NT2/D1 (cell line): ENCODE measurements around the gene CD109.

Experiments used
- DNase-seq: peaks from one replicate; pipeline ENCODE4 v3.0.0-alpha.2; 2011; ENCODE audit warnings: low read depth, low spot score
- H3K27me3 ChIP-seq: 2 replicates; pipeline ENCODE4 v1.6.0; 2011; ENCODE audit warnings: mild to moderate bottlenecking; ENCODE audit not compliant: insufficient read length, insufficient read depth
- H3K36me3 ChIP-seq: 2 replicates; pipeline ENCODE4 v1.6.1; 2011; ENCODE audit warnings: mild to moderate bottlenecking, low read length, mixed read lengths; ENCODE audit not compliant: insufficient read depth, insufficient read length
- H3K4me1 ChIP-seq: 2 replicates; pipeline ENCODE4 v1.5.1; 2011; ENCODE audit not compliant: insufficient read depth, insufficient read length
- H3K4me3 ChIP-seq: 2 replicates; pipeline ENCODE4 v1.5.1; 2011; ENCODE audit warnings: low read depth; ENCODE audit not compliant: insufficient read length
- H3K9ac ChIP-seq: 2 replicates; pipeline ENCODE4 v1.6.0; 2011; ENCODE audit warnings: low read depth; ENCODE audit not compliant: insufficient read length
- H3K9me3 ChIP-seq: 2 replicates; pipeline ENCODE4 v1.5.1; 2011; ENCODE audit warnings: mild to moderate bottlenecking, low read length; ENCODE audit not compliant: insufficient read depth
- SUZ12 ChIP-seq: IDR thresholded peaks from 2 replicates; pipeline ENCODE4 v1.6.1; 2011; ENCODE audit not compliant: insufficient read length, insufficient read depth; ENCODE audit errors: extremely low read depth
- YY1 ChIP-seq: IDR thresholded peaks from 2 replicates; pipeline ENCODE4 v1.6.1; 2011; ENCODE audit not compliant: insufficient read length, insufficient read depth
- ZNF274 ChIP-seq: IDR thresholded peaks from 2 replicates; pipeline ENCODE4 v1.6.1; 2011; ENCODE audit warnings: mild to moderate bottlenecking, low read depth, low read length

The CD109 gene

GRCh38 chr6:73743081-73743480 lies 47.1 kb downstream of the CD109 start:
- no peak for TF ChIP-seq SUZ12
- TF ChIP-seq YY1: no peak
- TF ChIP-seq ZNF274: no peak
- Histone ChIP-seq H3K27me3 (no peaks in the 10 kb centered on the region), H3K4me1 (no peaks in the 10 kb centered on the region), H3K36me3 (no peaks in the 10 kb centered on the region), H3K4me3 (no peak overlapping the region), H3K9ac (no peak overlapping the region), H3K9me3 (no peaks in the 10 kb centered on the region)
- no peak for DNase-seq

DNA sequence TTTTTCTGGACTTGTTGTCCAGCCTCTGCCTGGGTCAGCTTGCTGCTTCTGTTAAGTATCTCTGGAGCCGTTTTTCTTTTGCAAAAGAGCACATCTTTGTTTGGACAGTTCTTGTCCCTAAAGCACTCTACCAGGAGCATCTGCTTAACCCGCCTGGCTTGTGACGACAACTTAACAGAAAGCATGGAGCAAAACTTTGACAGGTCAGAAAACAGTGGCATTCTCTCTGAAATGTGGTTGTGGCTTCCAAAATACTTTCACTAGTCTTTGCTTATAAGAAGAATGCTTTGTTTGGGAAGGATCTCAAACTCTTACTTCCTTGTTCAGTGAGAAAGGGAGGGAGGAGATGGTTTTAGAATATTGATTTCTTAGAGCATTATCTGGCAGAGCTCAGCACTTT lies 47.6 kb downstream of the CD109 start:
- Histone ChIP-seq H3K4me3 (no peak overlapping the region), H3K36me3 (no peaks in the 10 kb centered on the region), H3K9ac (no peak overlapping the region), H3K27me3 (no peaks in the 10 kb centered on the region), H3K9me3 (no peaks in the 10 kb centered on the region), H3K4me1 (no peaks in the 10 kb centered on the region)
- DNase-seq: no peak
- TF ChIP-seq ZNF274 (no peak), SUZ12 (no peak)

GRCh38 chr6:73746787-73747186 lies 50.8 kb downstream of the CD109 start:
- DNase-seq: no peak
- Histone ChIP-seq H3K9ac (no peak overlapping the region), H3K4me3 (no peak overlapping the region), H3K4me1 (no peaks in the 10 kb centered on the region), H3K9me3 (no peaks in the 10 kb centered on the region), H3K36me3 (no peaks in the 10 kb centered on the region), H3K27me3 (no peaks in the 10 kb centered on the region)
- TF ChIP-seq SUZ12 (no peak), YY1 (no peak), ZNF274 (no peak)

DNA sequence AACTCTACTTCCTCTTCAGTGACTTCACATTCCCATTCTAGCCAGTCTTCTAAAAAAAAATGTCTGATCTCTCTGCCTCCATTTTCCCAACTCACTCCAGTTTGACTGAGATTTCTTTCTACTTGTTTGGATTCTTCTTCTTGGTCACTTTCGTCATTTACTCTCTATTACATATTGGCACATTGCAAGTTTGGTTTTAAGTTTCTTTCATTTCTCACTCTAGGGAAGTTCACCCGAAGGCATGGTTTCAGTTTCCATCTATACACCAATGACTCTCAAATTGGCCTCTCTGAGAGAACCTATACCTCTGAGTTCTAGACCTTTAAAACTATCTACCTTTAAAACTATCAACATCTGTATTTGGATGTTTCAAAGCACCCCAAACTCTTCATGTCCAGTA lies 51.3 kb downstream of the CD109 start:
- Histone ChIP-seq H3K36me3 (no peaks in the 10 kb centered on the region), H3K4me3 (no peak overlapping the region), H3K9ac (no peak overlapping the region), H3K27me3 (no peaks in the 10 kb centered on the region), H3K4me1 (no peaks in the 10 kb centered on the region), H3K9me3 (no peaks in the 10 kb centered on the region)
- no peak for DNase-seq
- TF ChIP-seq ZNF274 (no peak), YY1 (no peak), SUZ12 (no peak)

DNA sequence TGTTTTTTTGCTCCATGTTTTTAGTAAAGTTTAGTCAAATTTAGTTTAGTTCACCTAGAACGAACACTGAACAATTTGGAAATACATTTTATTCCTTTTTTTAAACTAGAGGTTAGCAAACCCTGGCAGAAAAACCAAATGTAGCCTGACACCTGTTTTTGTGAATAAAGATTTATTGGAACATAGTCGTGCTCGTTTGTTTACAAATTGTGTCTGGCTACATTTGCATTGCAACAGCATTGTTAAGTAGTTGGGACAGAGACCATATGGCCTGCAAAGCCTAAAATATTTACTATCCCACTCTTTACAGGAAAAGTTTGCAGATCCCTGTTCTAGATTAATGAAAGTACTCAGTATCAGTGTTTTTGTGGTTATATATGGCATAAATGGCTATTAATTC lies 56.9 kb downstream of the CD109 start:
- no peaks in the 10 kb centered on the region for H3K36me3 ChIP-seq
- no peaks in the 10 kb centered on the region for H3K4me1 ChIP-seq
- no peaks in the 10 kb centered on the region for H3K27me3 ChIP-seq
- H3K4me3 ChIP-seq: no peak overlapping the region
- H3K9me3 ChIP-seq: no peaks in the 10 kb centered on the region
- TF ChIP-seq ZNF274 (no peak), SUZ12 (no peak), YY1 (no peak)
- no peak overlapping the region for H3K9ac ChIP-seq
- no peak for DNase-seq

DNA sequence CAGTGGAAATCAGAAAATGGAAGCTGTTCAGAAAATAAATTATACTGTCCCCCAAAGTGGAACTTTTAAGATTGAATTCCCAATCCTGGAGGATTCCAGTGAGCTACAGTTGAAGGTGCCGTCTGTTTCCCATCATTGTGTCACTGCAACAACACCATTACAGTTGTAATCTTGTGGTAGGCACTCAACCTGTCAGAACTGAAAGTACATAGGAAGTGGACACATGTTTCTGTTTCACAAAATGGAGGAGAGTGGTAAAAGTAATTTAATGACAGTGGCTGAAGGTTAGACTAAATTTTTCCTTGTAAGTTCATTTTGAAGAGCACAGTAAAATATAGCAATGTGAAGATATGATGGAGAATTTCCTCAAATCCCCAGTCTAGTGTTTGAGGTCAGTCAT lies 70.0 kb downstream of the CD109 start:
- H3K4me1 ChIP-seq: no peaks in the 10 kb centered on the region
- no peak overlapping the region for H3K9ac ChIP-seq
- H3K9me3 ChIP-seq: no peaks in the 10 kb centered on the region
- H3K27me3 ChIP-seq: no peaks in the 10 kb centered on the region
- H3K4me3 ChIP-seq: no peak overlapping the region
- no peaks in the 10 kb centered on the region for H3K36me3 ChIP-seq
- no peak for DNase-seq
- no peak for TF ChIP-seq YY1
- no peak for TF ChIP-seq ZNF274
- no peak for TF ChIP-seq SUZ12

- TF ChIP-seq YY1 (no peak), ZNF274 (no peak), SUZ12 (no peak)
Observed at GRCh38 chr6:73768558-73768957, 72.6 kb downstream of the CD109 start.

GRCh38 chr6:73769976-73770375 lies 74.0 kb downstream of the CD109 start:
- H3K9me3 ChIP-seq: no peaks in the 10 kb centered on the region
- H3K9ac ChIP-seq: no peak overlapping the region
- H3K27me3 ChIP-seq: no peaks in the 10 kb centered on the region
- DNase-seq: no peak
- no peak overlapping the region for H3K4me3 ChIP-seq
- no peaks in the 10 kb centered on the region for H3K36me3 ChIP-seq
- no peaks in the 10 kb centered on the region for H3K4me1 ChIP-seq
- TF ChIP-seq SUZ12: no peak
- no peak for TF ChIP-seq ZNF274
- TF ChIP-seq YY1: no peak

More at GRCh38 chr6:73768558-73768957, 72.6 kb downstream of the CD109 start:
- DNase-seq: no peak
- Histone ChIP-seq H3K36me3 (no peaks in the 10 kb centered on the region), H3K9ac (no peak overlapping the region), H3K4me1 (no peaks in the 10 kb centered on the region), H3K27me3 (no peaks in the 10 kb centered on the region), H3K9me3 (no peaks in the 10 kb centered on the region), H3K4me3 (no peak overlapping the region)
